Body of pancreas (tissue), 4 donors: Measurements from ENCODE around the gene SLC5A8.

Experiments
- POLR2A ChIP-seq, 3 donors: fragments of 450-650 bp; IDR thresholded peaks; one replicate each; pipeline ENCODE4 v1.6.1; 2016; ENCODE audit warnings: antibody characterized with exemption in 3 of 3, mild to moderate bottlenecking in 2 of 3
- TF ChIP-seq, protein P1 (sequence below), 7 experiments: fragments of 450-650 bp in 4 of 7; fragments of 200-600 bp in 3 of 7; sonication (generic) in 3 of 7; IDR thresholded peaks; one replicate each; pipeline ENCODE4 v1.5.1; 2016 to 2019; ENCODE audit warnings: antibody characterized with exemption in 7 of 7

DNA sequence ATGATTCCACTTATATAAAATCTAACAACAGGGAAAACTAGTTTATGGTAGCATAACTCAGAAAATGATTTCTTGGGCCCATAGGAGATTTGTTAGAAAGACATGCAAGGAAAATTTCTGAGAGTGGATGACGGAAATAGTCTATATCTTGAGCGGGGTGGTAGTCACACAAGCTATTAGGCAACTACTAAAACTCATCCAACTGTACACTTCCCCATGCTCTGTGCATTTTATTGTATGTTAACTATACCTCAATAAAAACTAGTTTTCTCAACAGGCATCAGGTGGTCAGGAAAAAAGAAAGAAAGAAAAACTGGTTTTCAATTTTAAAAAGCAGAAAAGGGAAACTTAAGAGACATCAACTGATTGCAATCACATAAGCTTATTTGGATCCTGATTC, 9.9 kb downstream of the SLC5A8 start:
- TF ChIP-seq, protein P1, sequence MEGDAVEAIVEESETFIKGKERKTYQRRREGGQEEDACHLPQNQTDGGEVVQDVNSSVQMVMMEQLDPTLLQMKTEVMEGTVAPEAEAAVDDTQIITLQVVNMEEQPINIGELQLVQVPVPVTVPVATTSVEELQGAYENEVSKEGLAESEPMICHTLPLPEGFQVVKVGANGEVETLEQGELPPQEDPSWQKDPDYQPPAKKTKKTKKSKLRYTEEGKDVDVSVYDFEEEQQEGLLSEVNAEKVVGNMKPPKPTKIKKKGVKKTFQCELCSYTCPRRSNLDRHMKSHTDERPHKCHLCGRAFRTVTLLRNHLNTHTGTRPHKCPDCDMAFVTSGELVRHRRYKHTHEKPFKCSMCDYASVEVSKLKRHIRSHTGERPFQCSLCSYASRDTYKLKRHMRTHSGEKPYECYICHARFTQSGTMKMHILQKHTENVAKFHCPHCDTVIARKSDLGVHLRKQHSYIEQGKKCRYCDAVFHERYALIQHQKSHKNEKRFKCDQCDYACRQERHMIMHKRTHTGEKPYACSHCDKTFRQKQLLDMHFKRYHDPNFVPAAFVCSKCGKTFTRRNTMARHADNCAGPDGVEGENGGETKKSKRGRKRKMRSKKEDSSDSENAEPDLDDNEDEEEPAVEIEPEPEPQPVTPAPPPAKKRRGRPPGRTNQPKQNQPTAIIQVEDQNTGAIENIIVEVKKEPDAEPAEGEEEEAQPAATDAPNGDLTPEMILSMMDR (IDR thresholded peaks at IDR 0.05) = no peak
- no peak for TF ChIP-seq POLR2A (IDR thresholded peaks at IDR 0.05)
